Vagina (tissue), 2 donors: ENCODE data around the gene PIP4K2A.

ENCODE experiments used
- POLR2A ChIP-seq, 2 donors: fragments of 450-650 bp; IDR thresholded peaks; one replicate each; pipeline ENCODE4 v1.6.1; 2017; ENCODE audit warnings: antibody characterized with exemption in 2 of 2, mild to moderate bottlenecking in 2 of 2, moderate library complexity in 2 of 2
- TF ChIP-seq, protein P1 (sequence below), 3 experiments: fragments of 450-650 bp in 2 of 3; fragments of 200-600 bp in 1 of 3; sonication (generic) in 1 of 3; IDR thresholded peaks; one replicate each; pipeline ENCODE4 v1.5.1; 2017 to 2019; ENCODE audit warnings: antibody characterized with exemption in 3 of 3, mild to moderate bottlenecking in 2 of 3, moderate library complexity in 2 of 3

- TF ChIP-seq, protein P1, sequence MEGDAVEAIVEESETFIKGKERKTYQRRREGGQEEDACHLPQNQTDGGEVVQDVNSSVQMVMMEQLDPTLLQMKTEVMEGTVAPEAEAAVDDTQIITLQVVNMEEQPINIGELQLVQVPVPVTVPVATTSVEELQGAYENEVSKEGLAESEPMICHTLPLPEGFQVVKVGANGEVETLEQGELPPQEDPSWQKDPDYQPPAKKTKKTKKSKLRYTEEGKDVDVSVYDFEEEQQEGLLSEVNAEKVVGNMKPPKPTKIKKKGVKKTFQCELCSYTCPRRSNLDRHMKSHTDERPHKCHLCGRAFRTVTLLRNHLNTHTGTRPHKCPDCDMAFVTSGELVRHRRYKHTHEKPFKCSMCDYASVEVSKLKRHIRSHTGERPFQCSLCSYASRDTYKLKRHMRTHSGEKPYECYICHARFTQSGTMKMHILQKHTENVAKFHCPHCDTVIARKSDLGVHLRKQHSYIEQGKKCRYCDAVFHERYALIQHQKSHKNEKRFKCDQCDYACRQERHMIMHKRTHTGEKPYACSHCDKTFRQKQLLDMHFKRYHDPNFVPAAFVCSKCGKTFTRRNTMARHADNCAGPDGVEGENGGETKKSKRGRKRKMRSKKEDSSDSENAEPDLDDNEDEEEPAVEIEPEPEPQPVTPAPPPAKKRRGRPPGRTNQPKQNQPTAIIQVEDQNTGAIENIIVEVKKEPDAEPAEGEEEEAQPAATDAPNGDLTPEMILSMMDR (IDR thresholded peaks at IDR 0.05): no peak
- TF ChIP-seq POLR2A (IDR thresholded peaks at IDR 0.05): no peak
Measured at GRCh38 chr10:22491931-22492615, 222.3 kb downstream of the PIP4K2A start.
